NCI-H1092 (cell line): Measurements from ENCODE around the gene PDXP.
"Not testable (repeated sequence)": the region's sequence is repeated elsewhere in the genome, so short reads cannot be mapped to it uniquely, and the experiment has no call there.

Experiments
- DNase-seq: peaks from one replicate; lab custom pipeline; 2025; lab: John Stamatoyannopoulos, UW

The PDXP gene

DNA sequence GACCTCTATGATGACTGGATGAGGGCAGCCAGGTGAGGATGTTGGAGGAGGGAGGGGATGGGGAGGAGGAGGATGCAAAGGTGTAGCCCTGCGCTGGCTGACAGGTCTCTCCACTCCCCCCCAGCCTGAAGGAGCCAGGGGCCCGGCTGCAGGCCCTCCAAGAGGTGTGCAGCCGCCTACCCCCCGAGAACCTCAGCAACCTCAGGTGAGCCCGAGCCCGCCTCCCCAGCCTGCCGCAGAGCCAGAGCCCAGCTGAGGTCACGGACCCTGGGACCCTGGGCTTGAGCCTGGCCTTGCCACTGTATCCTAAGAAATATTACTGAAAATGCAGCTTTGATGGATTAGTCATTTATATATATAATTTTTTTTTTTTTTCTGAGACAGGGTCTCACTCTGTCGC lies 11.2 kb upstream of the PDXP start:
- DNase-seq = no peak

GRCh38 chr22:37647928-37648327 lies 10.6 kb upstream of the PDXP start:
- DNase-seq = no peak

DNA sequence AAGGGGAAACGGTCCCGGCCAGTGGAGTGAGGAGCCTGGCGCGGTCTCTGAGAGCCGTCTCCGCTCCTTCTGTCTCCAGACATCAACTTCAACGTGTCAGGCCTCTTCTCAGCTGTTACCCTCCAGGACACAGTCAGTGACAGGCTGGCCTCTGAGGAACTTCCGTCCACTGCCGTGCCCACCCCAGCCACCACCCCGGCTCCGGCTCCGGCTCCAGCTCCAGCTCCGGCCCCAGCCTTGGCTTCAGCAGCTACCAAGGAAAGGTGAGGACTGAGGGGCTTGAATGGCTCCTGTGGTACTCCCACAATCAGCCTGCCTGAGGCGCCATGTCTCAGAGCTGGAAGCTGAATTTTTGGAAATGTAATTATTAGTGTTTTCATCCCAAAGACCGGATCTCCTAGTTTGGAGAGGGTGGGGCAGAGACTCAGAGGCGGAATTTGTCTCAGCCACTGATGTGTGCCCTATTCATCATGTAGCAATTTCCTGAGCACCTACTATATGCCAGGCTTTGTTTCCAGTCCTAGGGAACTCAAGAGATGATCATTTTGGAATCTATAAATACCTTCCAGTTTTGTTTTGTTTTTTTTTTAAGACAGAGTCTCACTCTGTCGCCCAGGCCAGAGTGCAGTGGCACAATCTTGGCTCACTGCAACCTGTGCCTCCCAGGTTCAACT lies 7.9 kb upstream of the PDXP start:
- no peak for DNase-seq

DNA sequence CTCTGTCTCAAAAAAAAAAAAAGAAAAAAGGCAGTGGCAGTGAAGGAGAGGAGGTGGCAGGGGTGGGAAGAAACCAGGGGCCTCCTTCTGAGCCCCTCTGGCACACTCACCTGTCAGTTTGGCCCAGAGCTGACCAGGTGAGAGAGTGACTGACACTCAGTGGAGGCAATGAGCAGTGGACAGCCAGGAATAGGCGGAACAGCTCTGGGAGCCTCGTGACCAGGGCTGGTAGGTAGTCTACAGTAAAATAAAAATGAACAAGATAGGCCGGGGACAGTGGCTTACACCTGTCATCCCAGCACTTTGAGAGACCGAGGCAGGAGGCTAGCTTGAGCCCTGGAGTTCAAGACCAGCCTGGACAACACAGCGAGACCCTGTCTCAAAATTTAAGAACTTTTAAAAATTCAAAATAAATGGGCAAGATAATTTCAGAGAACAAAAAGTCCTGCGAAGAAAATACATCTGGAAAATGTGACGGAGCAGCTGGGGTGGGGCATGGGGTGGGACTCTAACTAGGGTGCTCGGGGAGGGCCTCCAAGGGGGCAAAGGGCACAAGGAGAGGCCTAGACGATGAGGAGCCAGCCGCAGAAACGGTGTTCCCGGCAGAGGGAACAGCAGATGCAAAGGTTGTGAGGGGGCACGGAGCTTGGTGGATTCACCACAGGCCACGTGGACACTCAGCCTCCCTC lies 3.8 kb upstream of the PDXP start:
- no peak for DNase-seq

DNA sequence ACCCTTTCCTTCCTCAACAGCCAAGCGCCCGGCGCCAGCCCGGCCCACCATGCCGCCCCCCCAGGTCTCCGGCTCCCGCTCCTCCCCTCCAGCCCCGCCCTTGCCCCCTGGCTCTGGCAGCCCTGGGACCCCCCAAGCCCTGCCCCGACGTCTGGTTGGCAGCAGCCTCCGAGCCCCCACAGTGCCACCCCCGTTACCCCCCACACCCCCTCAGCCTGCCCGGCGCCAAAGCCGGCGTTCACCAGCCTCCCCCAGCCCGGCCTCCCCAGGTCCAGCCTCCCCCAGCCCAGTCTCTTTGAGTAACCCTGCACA lies 3.3 kb upstream of the PDXP start:
- no peak for DNase-seq

DNA sequence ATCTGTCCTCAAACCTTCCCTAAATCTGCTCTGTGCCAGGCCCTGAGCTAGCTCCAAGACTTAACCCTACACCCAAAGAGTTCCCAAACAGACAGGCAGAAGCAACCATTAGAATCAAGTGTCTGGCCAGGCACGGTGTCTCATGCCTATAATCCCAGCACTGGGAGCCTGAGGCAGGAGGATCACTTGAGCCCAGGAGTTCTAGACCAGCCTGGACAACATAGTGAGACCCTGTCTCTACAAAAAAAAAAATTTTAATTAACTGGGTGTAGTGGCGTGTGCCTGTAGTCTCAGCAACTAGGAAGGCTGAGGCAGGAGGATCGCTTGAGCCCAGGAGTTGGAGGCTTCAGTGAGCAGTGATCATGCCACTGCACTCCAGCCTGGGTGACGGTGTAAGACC lies 1.9 kb upstream of the PDXP start:
- not testable (repeated sequence) for DNase-seq

GRCh38 chr22:37657590-37658132 lies 862 bp upstream of the PDXP start:
- no peak for DNase-seq

GRCh38 chr22:37659066-37659896 lies 758 bp downstream of the PDXP start:
- DNase-seq = no peak

- DNase-seq = no peak
Observed at GRCh38 chr22:37659897-37660708, 1.6 kb downstream of the PDXP start.

GRCh38 chr22:37660709-37661045 lies 2.2 kb downstream of the PDXP start:
- no peak for DNase-seq

DNA sequence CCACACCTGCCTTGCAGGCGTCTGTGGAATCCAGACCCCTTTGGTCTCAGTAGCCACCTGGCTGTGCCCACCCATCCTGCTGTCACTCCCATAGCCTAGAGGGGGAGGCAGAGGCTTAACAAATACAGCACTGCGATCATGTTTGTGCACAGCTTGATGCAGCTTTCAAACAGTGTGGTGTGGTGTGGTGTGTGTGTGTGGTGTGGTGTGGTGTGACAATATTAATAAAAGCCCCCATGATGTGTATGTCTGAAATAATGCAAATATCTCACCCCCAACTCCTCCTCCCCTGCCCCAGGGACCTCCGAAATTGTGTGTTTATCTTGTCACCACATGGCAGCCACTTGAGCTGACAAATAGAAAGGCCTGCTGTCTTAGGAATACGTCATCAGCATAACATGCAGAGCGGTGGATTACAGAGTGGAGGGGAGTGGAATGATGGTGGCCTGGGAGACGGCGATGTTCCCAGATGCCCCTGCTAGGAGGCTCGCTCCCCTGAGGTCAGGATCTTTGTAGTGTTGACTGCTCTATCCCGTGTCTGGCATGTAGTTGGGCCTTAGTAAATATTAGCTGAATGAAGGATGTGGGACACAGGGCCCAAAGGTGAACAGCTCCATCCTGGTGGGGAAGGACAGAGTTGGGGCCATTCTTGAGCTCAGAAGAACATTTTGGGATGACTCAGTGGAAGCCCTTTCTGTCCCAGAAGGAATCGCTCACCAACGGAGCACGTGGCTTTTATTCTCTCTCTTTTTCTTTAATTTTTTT lies 2.8 kb downstream of the PDXP start:
- DNase-seq = no peak

- DNase-seq = no peak
Observed at GRCh38 chr22:37662039-37662438, 3.5 kb downstream of the PDXP start.

DNA sequence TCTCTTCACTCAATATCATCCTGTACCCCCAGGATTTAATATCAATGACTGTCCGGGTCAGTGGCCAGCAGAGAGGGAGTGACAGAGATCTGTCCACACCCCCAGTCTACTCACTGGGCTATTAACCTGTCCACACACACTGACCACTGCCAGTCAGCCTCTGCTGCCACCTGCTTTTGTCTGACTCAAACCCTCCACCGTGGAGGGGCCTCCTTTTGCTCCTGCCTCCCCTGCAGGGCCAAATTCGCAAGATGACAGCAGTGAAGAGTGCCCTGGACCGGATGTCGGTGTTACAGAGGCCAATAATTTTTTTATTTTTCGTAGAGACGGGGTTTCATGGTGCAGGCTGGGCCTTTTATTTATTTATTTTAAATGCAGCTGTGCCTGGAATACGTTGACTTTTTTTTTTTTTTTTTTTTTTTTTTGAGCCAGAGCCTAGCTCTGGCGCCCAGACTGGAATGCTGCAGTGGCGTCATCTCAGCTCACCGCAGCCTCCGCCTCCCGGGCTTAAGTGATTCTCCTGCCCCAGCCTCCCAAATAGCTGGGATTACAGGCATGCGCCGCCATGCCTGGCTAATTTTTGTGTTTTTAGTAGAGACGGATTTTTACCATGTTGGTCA lies 5.1 kb downstream of the PDXP start:
- DNase-seq = no peak

DNA sequence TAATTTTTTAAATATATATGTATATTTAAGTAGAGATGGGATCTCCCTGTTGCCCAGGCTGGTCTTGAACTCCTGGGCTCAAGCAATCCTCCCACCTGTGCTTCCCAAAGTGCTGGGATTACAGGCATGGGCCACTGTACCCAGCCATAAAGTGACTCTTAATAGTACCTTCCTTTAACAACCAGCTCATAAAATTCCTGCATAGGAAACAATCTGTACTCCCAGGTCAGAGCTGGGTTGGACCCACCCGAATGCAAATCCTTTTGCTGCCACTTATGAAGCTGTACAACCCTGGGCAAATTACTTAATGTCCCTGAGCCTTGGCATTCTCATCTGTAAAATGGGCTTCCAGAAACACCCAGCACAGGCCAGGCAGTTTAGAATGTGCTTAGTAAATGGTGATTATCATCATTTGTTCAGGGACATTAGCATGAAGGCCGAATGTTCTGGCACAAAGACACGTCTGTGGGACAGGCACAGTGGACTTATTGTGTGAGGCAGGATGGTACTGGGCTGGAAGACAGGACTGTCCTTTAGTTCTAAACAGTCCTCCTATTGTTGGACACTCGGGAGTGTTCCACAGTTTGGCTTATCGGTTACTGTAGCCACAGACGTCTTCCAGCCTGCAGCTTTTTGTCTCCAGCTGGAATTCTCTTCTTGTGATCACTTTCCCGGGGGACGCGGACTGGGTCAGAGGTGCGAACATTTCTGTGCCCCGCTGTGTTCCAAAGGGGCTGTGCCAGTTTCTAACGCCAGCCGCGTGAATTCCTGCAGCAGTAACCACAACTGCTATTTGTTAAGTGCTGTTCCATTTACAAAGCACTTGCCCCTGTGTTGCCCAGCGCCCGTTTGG lies 6.0 kb downstream of the PDXP start:
- DNase-seq = no peak

GRCh38 chr22:37665487-37665886 lies 7.0 kb downstream of the PDXP start:
- no peak for DNase-seq

DNA sequence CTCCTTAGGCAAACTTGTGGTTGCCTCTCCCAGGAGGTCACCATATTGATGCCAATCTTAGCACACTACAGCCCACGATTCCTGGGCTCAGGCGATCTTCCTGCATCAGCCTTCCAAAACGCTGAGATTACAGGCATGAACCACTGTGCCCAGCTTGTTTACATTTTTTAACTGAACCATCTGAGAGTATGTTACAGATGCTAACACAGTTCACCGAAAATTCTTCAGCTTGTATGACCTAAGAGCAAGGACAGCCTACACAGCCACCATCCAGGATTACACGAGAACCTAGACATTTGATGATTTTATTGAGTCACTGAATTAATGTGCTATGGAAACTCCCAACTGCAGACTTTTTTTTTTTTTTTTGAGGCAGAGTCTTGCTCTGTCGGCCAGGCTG lies 11.1 kb downstream of the PDXP start:
- DNase-seq = no peak

- DNase-seq = no peak
Observed at GRCh38 chr22:37672206-37672919, 13.8 kb downstream of the PDXP start.

DNA sequence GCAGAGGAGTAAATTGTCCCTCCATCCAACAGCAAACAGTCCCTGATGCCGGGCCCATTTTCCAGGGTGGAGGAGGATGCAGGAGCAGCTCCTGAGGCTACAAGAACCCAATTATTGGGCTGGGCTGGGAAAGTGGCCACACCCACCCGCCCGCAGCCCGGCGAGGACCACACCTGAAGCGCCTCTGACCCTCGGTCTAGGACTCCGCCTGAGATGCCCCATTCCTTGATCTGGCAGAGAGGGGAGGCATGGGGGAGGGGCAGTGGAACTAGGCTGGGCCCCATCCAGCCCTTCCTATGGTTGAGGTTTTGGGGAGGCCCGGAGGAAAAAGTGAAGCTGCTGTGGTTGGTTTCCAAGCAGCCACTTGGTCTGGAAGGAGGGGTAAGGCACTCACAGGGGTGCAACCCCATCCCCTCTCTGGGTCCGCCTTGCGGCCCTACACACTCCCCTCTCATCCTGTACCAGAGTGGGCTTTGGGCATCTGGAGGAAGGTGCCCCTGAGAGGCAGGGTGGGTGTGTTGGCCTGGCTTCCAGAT lies 14.5 kb downstream of the PDXP start:
- no peak for DNase-seq

DNA sequence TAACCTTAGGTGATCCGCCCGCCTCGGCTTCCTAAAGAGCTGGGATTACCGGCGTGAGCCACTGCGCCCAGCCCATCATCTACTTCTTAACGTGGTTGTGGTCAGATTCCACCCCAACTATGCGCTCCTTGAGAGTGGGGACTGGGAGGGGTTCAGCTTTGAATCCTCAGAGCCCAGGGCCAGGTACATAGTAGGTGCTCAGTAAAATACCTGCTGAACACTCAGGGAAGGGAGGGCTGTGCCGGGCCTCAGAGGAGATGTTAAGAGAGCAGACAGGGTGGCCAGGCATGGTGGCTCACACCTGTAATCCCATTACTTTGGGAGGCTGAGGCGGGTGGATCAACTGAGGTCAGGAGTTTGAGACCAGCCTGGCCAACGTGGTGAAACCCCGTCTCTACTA lies 15.7 kb downstream of the PDXP start:
- no peak for DNase-seq
